NCI-H2196 (cell line): Measurements from ENCODE around the gene ANAPC15.
"Not testable (repeated sequence)": the region's sequence is repeated elsewhere in the genome, so short reads cannot be mapped to it uniquely, and the experiment has no call there.

ENCODE experiments used
- DNase-seq: peaks from one replicate; lab custom pipeline; 2025; ENCODE audit not compliant: unreplicated experiment; lab: John Stamatoyannopoulos, UW

ANAPC15 gene

DNA sequence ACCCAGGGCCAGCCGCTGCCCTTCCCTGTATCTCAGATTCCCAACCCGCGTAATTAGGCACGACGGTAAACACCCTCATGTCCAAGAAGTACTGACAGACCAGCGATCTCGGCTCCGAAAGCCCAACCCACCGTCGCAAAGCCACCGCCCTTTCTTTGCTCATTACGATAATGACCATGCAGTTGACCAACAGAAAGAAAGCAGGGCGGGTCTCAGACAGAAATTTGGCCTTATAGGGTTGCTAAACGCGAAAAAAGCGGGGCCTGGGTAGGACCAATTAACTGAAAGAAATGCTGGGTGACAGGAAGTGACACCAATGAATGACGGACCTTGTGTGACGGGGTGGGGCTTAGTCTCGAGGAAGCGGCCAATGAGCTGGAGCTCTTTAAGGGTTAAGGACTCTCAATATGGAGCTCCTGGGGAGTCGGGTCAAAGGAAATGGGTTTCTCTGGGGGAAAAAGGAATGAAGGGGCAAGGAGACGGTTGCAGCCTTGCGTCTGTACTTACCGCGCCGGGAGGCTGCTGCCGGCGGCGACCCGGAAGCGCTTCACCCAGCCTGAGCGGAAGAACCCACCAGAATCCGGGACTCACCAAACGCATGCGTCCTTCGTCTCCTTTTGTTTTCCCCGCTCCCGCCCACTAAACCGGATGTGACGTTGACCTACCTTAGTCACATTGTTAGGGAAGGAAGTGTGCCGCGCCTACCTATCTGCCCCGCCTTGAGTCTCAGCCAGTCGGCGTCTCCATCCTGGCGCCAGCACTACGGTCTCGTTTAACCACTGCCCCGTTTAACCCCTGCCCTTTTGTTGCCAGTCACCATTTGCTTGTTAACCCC lies at the start of gene ANAPC15:
Gene ANAPC15, minus strand, starts transcription at position 553 of the 835 bp plus-strand sequence. CDS start 1,419 bp downstream, outside the sequence.
- DNase-seq, result peak; percentile 99

- DNase-seq, result no peak
Observed at GRCh38 chr11:72160319-72160718, 47.8 kb upstream of the ANAPC15 start.

GRCh38 chr11:72157131-72157530 lies 44.6 kb upstream of the ANAPC15 start:
- DNase-seq, result no peak

- DNase-seq, result no peak
Observed at GRCh38 chr11:72155751-72156150, 43.3 kb upstream of the ANAPC15 start.

DNA sequence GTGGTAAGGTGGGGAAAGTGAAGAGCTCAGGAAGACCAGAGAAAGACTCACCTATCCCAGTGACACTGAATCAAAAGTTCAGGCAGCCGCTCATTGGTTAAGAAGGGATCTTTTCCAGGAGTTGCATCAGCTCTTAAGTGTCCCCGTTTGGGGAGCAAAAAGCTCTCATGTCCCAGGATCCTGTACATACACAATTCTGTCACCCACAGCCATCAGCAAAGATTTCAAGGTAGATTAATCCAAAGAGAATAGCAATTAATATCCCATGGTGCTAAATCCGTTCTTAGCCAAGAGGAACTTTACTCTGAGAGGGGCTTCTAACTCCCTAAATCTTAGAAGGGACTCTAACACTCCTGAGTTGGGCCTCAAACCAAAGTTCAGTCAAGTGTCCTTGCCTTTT lies 42.3 kb upstream of the ANAPC15 start:
- no peak for DNase-seq

DNA sequence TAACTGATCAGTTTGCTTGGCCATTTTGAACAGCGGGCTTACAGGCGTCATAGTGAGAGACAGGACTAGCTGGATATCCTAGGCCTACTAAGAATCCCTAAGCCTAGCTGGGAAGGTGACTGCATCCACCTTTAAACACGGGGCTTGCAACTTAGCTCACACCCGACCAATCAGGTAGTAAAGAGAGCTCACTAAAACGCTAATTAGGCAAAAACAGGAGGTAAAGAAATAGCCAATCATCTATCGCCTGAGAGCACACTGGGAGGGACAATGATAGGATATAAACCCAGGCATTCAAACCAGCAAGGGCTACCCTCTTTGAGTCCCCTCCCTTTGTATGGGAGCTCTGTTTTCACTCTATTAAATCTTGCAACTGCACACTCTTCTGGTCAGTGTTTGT lies 41.4 kb upstream of the ANAPC15 start:
- not testable (repeated sequence) for DNase-seq

- DNase-seq, result no peak
Observed at GRCh38 chr11:72150882-72151281, 38.4 kb upstream of the ANAPC15 start.

DNA sequence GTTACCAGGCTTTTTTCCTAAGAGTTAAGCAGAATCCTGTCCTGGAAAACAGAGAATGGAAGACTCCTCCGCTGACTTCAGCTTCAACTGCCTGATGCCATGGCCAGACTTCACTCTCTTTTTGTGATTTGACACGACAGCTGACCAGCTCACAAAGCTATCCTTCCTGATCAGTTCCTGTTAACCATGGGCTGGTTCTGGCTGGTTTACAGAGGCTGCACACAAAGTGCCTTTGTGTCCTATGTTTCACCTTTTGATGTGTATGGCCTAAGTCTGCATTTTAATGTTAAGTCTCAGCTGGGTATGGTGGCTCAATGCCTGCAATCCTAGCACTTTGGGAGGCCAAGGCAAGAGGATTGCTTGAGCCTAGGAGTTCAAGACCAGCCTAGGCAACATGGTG lies 34.1 kb upstream of the ANAPC15 start:
- DNase-seq, result no peak

DNA sequence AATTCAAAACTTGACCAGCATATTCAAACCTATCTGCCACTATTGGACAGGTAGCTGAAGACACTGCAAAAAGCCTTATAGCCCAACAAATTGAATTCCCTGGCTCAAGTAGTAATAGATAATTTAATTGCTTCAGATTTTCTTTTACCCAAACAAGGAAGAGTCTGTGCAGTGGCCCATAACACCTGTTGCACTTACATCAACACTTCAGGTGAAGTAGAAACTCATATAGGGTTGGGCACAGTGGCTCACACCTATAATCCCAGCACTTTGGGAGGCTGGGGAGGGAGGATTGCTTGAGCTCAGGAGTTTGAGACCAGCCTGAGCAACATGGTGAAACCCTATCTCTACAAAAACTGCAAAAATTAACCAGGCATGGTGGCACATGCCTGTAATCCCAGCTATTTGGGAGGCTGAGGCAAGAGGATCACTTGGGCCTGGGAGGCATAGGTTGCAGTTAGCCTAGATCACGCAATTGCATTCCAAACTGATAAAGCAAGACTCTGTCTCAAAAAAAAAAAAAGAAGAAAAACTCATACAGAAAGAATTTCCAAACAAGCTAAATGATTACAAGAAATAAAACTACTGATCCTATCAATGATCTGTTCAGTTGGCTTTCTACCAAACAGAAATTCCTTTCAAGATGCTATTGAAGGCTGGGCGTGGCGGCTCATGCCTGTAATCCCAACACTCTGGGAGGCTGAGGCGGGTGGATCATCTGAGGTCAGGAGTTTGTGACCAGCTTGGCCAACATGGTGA lies 32.5 kb upstream of the ANAPC15 start:
- no peak for DNase-seq

DNA sequence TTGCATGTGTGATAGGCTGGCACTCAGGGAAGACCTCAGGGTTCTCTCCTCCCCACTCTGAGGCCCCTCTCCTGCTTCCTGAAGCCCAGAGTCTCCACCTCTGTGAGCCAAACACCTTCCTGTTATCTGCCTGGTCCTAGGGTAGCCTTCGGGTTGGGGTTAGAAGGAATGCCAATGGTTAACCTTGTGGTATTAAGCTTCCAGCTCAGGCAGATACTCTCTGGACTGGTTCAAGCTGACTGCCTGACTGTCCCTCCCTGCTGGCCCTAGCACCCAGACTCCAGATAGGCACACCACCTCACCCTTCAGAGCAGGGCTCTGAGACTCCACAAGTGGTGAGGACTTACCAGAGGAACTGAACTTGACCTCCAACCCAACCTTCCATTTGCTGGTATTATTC lies 30.0 kb upstream of the ANAPC15 start:
- not testable (repeated sequence) for DNase-seq

GRCh38 chr11:72142086-72142485 lies 29.6 kb upstream of the ANAPC15 start:
- not testable (repeated sequence) for DNase-seq

DNA sequence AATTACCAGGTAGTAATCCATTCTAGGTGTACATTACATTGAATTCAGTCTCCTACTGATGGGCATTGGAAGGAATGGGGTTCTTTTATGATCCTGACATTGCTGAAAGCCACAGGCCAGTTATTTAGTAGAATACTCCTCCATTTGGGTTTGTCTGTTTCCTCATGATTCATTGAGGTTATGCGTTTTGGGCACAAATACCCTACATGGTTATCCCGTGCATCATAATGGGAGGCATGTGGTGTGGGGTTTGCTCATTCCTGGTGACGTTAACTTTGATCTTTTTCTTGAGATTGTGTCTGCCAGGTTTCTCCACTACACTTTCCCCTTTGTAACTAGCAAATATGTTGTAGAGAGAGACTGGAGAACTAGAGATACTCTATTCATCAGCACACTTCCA lies 28.6 kb upstream of the ANAPC15 start:
- DNase-seq, result no peak

DNA sequence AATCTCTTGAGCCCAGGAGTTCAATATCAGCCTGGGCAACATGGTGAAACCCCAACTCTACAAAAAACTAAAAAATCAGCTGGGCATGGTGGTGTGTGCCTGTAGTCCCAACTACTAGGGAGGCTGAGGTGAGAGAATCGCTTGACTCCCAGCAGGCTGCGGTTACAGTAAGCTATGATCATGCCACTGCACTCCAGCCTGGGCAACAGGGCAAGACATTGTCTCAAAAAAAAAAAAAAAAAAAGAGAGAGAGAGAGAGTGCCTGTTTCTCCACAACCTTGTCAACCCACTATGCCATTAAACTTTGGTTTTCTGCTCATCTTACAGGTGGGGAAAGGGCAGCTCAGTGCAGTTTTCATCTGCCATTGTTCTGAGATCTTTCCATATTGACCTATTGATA lies 28.2 kb upstream of the ANAPC15 start:
- DNase-seq, result no peak

DNA sequence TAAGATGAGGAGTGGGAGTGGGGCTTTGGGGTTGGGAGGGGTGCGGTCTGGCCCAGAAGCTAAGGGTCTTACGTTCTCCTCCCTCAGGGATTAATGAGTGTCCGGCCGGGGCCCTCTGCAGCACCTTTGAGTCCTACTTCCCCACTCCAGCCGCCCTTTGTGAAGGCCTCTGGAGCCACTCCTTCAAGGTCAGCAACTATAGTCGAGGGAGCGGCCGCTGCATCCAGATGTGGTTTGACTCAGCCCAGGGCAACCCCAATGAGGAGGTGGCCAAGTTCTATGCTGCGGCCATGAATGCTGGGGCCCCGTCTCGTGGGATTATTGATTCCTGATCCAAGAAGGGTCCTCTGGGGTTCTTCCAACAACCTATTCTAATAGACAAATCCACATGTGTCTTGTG lies 27.0 kb upstream of the ANAPC15 start:
- DNase-seq, result no peak

- DNase-seq, result no peak
Observed at GRCh38 chr11:72138821-72139390, 26.4 kb upstream of the ANAPC15 start.

- no peak for DNase-seq
Observed at GRCh38 chr11:72136684-72137262, 24.3 kb upstream of the ANAPC15 start.

GRCh38 chr11:72135891-72136683 lies 23.6 kb upstream of the ANAPC15 start:
- no peak for DNase-seq

GRCh38 chr11:72135473-72135872 lies 23.0 kb upstream of the ANAPC15 start, which contains the start of gene FOLR3:
Gene FOLR3, plus strand, starts transcription at chr11:72135725. Its CDS starts 228 bp downstream, at chr11:72135953.
- not testable (repeated sequence) for DNase-seq

DNA sequence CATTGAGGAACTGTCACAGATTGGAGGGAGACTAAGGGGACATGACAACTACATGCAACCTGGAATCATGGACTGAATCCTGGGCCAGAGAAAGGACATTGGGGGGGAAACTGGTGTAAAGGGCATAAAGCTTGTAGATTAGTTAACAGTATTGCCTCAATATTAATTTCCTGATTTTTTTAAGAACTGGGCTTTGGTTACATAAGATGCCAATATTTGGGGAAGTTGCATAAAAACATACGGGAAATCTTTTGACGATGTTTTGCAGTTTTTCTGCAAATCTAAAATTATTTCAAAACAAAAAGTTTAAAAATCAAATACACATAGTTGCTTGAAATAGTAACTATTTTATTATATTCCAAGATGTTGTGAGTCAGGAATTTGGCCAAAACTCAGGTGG lies 20.2 kb upstream of the ANAPC15 start:
- no peak for DNase-seq

DNA sequence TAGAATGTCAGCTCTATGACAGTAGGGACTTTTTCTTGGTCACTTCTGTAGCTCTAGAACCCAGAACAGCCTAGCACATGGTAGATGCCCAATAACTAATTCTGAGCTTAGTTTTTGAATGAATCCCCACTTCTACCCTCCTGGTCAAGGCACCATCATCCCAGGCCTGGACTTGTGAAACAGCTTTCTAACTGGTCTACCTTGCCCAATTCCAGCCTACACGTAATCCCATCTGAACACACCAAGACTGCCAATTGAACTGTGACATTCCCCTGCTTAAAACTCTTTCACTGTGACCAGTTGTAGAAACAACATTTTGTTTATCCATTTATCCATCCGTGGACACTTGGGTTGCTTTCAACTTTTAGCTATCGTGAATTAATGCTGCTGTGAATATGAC lies 16.9 kb upstream of the ANAPC15 start:
- DNase-seq, result no peak

GRCh38 chr11:72127923-72128322 lies 15.4 kb upstream of the ANAPC15 start:
- no peak for DNase-seq
